IPS DF 6.9 (cell line): ENCODE measurements around the gene FBXO31.

Source experiments
- DNase-seq: peaks from one replicate; pipeline ENCODE4 v3.0.0-alpha.2; 2013; ENCODE audit warnings: low read depth, low spot score
- H3K27ac ChIP-seq: one replicate; pipeline ENCODE4 v1.5.1; 2013; ENCODE audit warnings: low read length, control low read depth
- H3K27me3 ChIP-seq: 2 replicates; pipeline ENCODE4 v1.6.1; 2013; ENCODE audit warnings: mild to moderate bottlenecking, low read length; ENCODE audit not compliant: control insufficient read depth, insufficient read depth
- H3K36me3 ChIP-seq: 2 replicates; pipeline ENCODE4 v1.6.1; 2013; ENCODE audit warnings: low read length; ENCODE audit not compliant: control insufficient read depth, insufficient read depth
- H3K4me1 ChIP-seq: 2 replicates; pipeline ENCODE4 v1.6.1; 2013; ENCODE audit warnings: low read length; ENCODE audit not compliant: control insufficient read depth, insufficient read depth
- H3K4me3 ChIP-seq: 2 replicates; pipeline ENCODE4 v1.5.1; 2013; ENCODE audit warnings: mild to moderate bottlenecking, low read length
- H3K9me3 ChIP-seq: 2 replicates; pipeline ENCODE4 v1.6.1; 2013; ENCODE audit warnings: low read length, inconsistent platforms; ENCODE audit not compliant: control insufficient read depth, insufficient read depth
- WGBS: extraction: QIAGEN DNeasy Blood & Tissue Kit; methylation state at CpG from one replicate; pipeline ENCODE4 v1.1.7; 2013; ENCODE audit warnings: mixed read lengths, missing lambda C conversion rate; ENCODE audit not compliant: insufficient read length, insufficient coverage; 5-methylcytosine and 5-hydroxymethylcytosine counted together

Gene FBXO31

DNA sequence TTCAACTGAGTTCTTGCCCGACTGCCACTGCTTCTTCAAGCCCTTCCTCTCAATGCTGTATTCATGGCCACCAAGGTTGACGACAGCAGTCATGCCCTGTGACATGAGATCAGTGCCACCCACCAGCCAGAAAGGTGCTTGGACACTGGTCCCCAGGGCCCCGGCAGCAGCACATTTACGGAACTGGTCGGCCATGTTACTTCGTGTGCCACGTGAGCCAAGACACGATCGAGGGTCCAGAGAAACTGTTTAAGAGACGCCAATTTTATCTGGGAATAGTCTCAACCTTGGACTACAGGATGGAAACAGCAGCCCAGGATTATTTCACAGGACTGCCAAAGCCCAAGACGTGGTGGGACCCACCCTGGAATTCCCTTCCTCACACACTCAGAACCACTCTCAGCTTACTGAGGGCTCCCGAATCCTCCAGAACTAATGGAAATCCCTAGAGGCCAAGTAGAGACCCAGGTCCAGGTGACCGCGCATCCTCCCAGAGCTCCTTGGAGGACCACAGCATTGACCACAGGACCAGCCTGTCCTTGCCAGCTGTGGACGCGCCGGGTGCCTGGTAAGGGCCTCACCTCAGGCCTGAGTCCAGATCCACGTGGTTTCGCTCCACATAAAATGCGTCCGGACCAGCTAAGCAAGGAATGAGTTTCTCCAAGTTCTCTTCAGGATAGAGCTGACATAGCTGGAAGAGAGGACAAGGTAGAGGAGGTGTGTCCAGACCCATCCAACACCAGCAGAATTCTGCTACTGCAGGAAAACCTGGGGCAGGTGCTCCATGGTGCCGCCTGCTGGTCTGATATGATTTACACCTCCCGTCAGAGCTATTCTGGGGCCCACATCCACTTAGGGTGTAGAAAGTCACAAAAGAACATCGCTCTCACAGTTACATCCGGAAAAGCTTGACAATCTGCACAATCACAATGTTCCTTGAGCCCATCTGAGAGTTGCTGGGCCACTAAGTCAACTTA, 36.7 kb upstream of the FBXO31 start:
- Histone ChIP-seq H3K4me1 (peaks cover 2% of the 10 kb centered on the region), H3K27ac (no peak overlapping the region), H3K9me3 (no peaks in the 10 kb centered on the region), H3K36me3 (0 out of 2 replicates have a peak, but pooled peaks cover 9% of the 10 kb centered on the region), H3K27me3 (no peaks in the 10 kb centered on the region), H3K4me3 (no peak overlapping the region)
- DNase-seq, result no peak
- no CpG with 5 or more reads among the region's 25 CpGs for WGBS

DNA sequence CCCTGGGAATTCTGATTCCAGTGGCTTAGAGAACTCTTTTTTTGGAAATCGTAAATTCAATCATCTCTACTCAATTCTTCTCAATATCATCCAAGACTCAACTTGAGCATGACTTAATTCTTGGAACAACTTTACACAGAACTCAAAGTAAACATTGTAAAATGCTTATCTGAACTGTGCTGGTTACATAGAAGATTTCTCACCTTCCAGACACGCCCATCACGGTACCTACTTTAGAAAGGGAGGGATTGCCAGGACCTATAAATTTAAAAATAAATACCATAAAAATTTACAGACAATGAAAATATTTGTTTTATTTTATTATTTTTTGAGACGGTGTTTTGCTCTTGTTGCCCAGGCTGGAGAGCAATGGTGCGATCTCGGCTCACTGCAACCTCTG, 35.1 kb upstream of the FBXO31 start:
- no CpG with 5 or more reads among the region's 6 CpGs for WGBS
- Histone ChIP-seq H3K36me3 (0 out of 2 replicates have a peak, but pooled peaks cover 9% of the 10 kb centered on the region), H3K27ac (no peak overlapping the region)

DNA sequence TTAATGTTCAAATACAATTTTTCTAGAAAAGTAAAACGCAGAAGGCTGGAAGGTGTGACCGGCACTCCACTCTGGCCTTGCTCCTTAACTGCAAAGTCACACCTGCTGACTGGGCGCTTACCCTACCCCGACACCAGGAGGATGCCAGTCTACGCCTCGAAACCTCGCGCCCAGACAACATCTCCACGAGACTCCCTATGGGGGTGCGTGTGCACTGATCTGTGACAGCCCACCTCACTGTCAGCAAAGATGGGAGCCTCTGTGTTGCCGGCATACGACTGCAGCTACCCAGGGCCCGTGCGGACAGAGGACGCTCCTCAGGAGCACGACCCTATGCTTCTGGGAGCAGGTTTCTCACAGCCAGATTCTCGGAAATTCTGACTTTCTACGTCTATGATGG, 34.6 kb upstream of the FBXO31 start:
- H3K36me3 ChIP-seq, result peaks cover 9% of the 10 kb centered on the region; the same call in 1 of the 2 replicates
- H3K27ac ChIP-seq, result no peak overlapping the region
- no peaks in the 10 kb centered on the region for H3K27me3 ChIP-seq
- no peak overlapping the region for H3K4me3 ChIP-seq
- WGBS, result no CpG with 5 or more reads among the region's 18 CpGs
- no peaks in the 10 kb centered on the region for H3K9me3 ChIP-seq
- no peak for DNase-seq
- peaks cover 2% of the 10 kb centered on the region for H3K4me1 ChIP-seq

More for the DNA sequence above, 35.1 kb upstream of the FBXO31 start:
- H3K27me3 ChIP-seq, result no peaks in the 10 kb centered on the region
- DNase-seq, result no peak
- no peak overlapping the region for H3K4me3 ChIP-seq
- H3K4me1 ChIP-seq, result peaks cover 2% of the 10 kb centered on the region
- no peaks in the 10 kb centered on the region for H3K9me3 ChIP-seq

DNA sequence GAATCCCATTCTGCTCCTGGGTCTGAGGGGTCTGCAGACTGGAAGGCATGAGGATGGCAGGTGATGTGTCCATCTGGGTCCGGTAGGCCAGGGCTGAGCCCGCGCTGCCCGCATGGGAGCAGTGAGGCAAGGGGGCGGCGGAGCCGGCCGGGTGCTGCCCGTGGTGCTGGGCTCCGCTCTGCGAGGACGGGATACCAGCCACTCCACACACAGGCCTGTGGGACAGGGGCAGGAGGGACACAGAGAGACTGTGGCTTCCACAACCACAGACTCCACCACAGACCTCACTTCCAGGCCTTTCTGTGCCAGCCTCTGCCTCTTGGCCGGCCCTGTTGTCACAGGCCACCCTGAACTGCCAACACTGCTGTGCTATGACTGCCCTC, 33.9 kb upstream of the FBXO31 start:
- no peaks in the 10 kb centered on the region for H3K4me1 ChIP-seq
- no peak for DNase-seq
- H3K4me3 ChIP-seq, result no peak overlapping the region
- WGBS, result no CpG with 5 or more reads among the region's 13 CpGs
- H3K27me3 ChIP-seq, result no peaks in the 10 kb centered on the region
- no peak overlapping the region for H3K27ac ChIP-seq
- H3K36me3 ChIP-seq, result peaks cover 16% of the 10 kb centered on the region
- H3K9me3 ChIP-seq, result no peaks in the 10 kb centered on the region

DNA sequence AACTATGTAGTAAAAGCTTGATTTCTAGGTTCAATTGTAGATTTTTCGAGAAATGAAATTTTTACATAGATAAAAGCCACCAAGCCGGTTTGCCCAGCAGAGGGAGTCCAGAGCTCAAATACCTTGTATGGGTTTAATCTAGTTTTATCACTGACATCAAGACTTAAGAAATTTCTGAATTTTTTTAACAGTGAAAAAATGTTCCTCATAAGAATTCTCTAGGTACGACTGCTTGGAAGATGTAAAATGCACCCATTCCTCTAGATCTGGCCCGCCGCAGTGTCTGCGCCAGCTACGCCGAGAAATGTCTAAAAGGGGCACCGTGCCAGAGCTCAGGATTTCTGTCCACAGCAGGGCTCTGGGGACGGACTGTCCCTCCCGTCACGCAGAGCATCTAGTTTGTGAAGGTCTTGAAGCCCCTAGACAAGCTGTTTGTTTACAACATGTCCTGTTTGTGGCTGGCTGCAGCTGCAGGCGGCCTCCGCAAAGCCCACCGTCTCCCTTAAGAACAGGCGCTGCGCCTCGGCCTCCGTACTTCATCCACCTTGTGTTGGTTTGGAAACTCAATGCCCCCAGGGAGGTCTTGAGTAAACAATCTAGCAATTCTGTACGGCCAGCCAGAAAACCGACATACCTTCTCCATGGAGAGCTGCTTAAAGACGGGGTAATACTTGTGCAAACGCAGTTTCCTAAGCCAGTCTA, 33.4 kb upstream of the FBXO31 start:
- no peaks in the 10 kb centered on the region for H3K27me3 ChIP-seq
- no peak overlapping the region for H3K4me3 ChIP-seq
- no CpG with 5 or more reads among the region's 23 CpGs for WGBS
- no peak overlapping the region for H3K27ac ChIP-seq
- H3K4me1 ChIP-seq, result no peaks in the 10 kb centered on the region
- H3K9me3 ChIP-seq, result no peaks in the 10 kb centered on the region
- DNase-seq, result no peak
- H3K36me3 ChIP-seq, result peaks cover 22% of the 10 kb centered on the region

DNA sequence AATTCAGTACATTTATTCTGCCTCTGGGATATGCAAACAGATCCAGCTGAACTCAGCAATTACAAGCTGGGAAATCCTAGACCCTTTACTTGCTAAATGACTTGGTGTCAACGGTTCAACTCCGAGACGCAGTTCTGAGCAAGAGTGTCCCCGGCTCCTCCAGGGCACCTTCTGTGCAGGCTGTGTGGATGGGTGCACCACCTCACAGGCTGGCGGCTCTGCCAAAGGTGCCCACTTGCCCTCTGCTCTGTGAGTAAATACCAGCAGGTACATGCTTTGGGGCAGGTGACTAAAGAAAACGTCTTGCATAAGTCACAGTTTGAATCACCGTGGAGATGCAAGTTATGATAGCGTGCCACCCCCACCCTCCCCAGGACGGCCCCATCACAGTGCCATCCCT, 31.9 kb upstream of the FBXO31 start:
- Histone ChIP-seq H3K36me3 (peaks cover 31% of the 10 kb centered on the region), H3K27me3 (no peaks in the 10 kb centered on the region), H3K4me1 (no peaks in the 10 kb centered on the region), H3K27ac (no peak overlapping the region), H3K4me3 (no peak overlapping the region), H3K9me3 (no peaks in the 10 kb centered on the region)
- WGBS, result no CpG with 5 or more reads among the region's 9 CpGs
- DNase-seq, result no peak

DNA sequence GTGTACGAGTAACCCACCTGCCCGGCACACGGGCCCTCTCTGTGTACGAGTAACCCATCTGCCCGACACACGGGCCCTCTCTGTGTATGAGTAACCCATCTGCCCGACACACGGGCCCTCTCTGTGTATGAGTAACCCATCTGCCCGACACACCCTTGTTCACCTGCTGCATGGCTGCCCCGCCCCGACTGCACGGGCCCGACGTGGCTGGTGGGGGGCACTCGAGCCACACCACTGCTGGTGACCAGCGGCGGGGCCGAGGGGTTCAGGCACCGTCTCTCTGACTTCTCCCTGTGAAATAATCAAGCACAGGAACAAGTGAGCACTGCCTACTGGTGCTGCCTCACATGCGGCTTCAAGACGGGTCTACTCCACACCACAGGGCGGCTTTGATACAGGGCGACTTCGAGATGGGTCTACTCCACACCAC, 30.7 kb upstream of the FBXO31 start:
- H3K4me1 ChIP-seq, result no peaks in the 10 kb centered on the region
- no peaks in the 10 kb centered on the region for H3K9me3 ChIP-seq
- no peak for DNase-seq
- H3K27me3 ChIP-seq, result no peaks in the 10 kb centered on the region
- H3K4me3 ChIP-seq, result no peak overlapping the region
- no peak overlapping the region for H3K27ac ChIP-seq
- peaks cover 32% of the 10 kb centered on the region for H3K36me3 ChIP-seq
- WGBS, result no CpG with 5 or more reads among the region's 24 CpGs

DNA sequence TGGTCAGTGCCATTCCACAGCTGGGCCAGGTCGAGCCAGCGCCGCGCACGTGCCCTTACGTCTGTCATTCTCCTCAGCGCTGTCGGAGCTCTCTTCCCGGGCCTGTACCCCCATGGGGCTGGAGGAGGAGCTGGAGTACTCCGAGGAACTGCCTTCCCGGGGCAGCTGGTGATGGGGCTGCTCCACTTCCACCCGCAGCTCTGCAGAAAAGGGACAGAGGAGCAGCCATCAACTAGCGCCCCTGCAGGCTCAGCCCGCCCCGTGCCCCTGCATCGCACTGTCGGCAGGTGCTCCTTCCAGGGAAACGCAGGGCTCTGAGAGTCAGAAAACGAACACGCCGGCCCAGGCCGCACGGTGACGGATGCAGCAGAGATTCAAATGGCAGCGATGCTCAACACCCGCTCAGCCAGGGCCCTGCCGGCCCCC, 29.4 kb upstream of the FBXO31 start:
- Histone ChIP-seq H3K27ac (no peak overlapping the region), H3K36me3 (peaks cover 29% of the 10 kb centered on the region), H3K4me3 (no peak overlapping the region), H3K27me3 (no peaks in the 10 kb centered on the region), H3K4me1 (no peaks in the 10 kb centered on the region), H3K9me3 (no peaks in the 10 kb centered on the region)
- WGBS, result no CpG with 5 or more reads among the region's 27 CpGs
- DNase-seq, result no peak

DNA sequence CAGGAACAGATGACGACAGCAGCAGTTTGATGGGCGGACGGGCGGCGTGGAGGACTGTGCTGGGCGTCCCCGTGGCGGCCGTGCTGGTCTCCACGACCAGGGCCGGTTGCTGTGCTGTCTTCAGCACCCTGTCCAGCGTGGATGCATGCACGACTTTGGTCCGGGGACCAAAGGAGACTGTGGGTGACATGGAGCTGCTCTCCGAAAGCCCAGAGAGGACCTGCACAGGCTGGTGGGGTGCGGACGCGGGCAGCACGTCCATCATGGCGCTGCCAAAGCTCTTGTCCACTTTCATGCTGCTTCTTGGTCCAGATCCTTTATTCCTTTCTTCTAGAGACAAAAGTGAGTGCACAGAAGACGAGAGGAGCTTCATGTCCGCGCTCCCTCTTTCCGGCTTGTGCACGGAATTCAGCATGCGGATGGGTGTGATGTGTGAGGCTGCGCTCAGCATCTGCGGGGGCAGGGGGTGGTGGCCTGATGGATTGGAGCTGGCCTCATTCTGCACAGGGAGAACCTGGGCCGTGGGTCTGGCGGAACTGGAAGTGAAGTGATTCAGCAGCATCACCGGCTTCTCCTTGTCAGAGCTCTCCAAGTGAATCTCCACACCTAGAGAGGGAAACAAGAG, 28.9 kb upstream of the FBXO31 start:
- no peaks in the 10 kb centered on the region for H3K4me1 ChIP-seq
- no peak overlapping the region for H3K27ac ChIP-seq
- H3K36me3 ChIP-seq, result peaks cover 28% of the 10 kb centered on the region
- no peak overlapping the region for H3K4me3 ChIP-seq
- H3K27me3 ChIP-seq, result no peaks in the 10 kb centered on the region
- H3K9me3 ChIP-seq, result no peaks in the 10 kb centered on the region
- no CpG with 5 or more reads among the region's 31 CpGs for WGBS
- no peak for DNase-seq
